ENCODE data around the gene CUX1.
A peak's percentile ranks its signal among the peaks of the same experiment; 100 is the strongest.

The CUX1 gene

DNA sequence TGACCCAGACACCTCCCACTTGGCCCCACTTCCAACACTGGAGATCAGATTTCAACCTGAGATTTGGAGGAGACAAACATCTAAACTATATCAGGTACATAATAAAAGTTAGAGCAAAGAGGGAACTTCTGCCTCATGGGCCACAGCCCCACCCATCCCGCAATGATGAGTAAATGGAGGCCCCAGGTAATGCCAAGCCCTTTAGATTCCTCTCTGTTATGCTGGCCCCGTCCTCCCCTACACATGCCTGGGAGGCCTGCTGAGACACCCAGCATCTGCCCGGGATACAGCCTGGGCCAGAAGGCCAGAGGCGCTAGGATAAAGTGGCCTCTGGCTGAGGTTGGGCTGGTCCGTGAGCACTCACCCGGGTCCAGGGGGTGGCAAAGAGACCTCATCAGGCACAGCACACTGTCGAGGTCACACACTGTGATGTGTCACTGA lies 283.7 kb downstream of the CUX1 start:
- no peak overlapping the region for H3K27ac ChIP-seq (ENCODE audit: low read length)
- H3K4me1 ChIP-seq (ENCODE audit: control insufficient read depth in 1 of 2, insufficient read depth in 2 of 2, low read length in 2 of 2), result no peaks in the 10 kb centered on the region
- no peak overlapping the region for H3K4me3 ChIP-seq (ENCODE audit: low read depth in 1 of 2, low read length in 2 of 2)
- H3K27me3 ChIP-seq (ENCODE audit: low read depth, low read length), result no peaks in the 10 kb centered on the region
- H3K9me3 ChIP-seq (ENCODE audit: control insufficient read depth in 1 of 2, low read length in 2 of 2), result no peaks in the 10 kb centered on the region
- H3K36me3 ChIP-seq (ENCODE audit: control insufficient read depth in 1 of 2, insufficient read depth in 2 of 2, low read length in 2 of 2), result peaks cover 0 to 32% of the 10 kb centered on the region in 2 donors

DNA sequence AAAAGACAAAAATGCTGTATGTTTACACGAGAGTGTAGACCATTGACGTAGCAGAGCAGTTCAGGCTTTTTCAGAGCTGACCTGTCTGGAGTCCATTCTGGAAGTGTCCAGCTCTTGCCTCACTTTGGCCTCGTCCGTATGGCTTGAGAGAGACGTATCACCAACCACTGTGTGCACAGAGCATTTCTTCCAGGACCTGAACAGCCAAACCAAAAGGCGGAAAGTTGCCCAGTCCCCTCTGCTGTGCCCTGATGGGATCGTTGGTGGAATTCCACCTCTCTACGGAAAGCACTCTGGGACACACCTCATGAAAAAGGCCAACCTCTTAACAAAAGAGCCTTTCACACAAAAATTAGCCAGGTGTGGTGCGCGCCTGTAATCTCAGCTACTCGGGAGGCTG lies 284.5 kb downstream of the CUX1 start:
- Histone ChIP-seq H3K27ac (ENCODE audit: low read length) (no peak overlapping the region), H3K4me3 (ENCODE audit: low read depth in 1 of 2, low read length in 2 of 2) (no peak overlapping the region), H3K4me1 (ENCODE audit: control insufficient read depth in 1 of 2, insufficient read depth in 2 of 2, low read length in 2 of 2) (no peaks in the 10 kb centered on the region), H3K36me3 (ENCODE audit: control insufficient read depth in 1 of 2, insufficient read depth in 2 of 2, low read length in 2 of 2) (peaks cover 0 to 37% of the 10 kb centered on the region in 2 donors), H3K27me3 (ENCODE audit: low read depth, low read length) (no peaks in the 10 kb centered on the region), H3K9me3 (ENCODE audit: control insufficient read depth in 1 of 2, low read length in 2 of 2) (no peaks in the 10 kb centered on the region)

GRCh38 chr7:102103027-102103372 lies 285.6 kb downstream of the CUX1 start:
- no peak overlapping the region for H3K27ac ChIP-seq (ENCODE audit: low read length)
- H3K4me1 ChIP-seq (ENCODE audit: control insufficient read depth in 1 of 2, insufficient read depth in 2 of 2, low read length in 2 of 2), result no peaks in the 10 kb centered on the region
- no peaks in the 10 kb centered on the region for H3K27me3 ChIP-seq (ENCODE audit: low read depth, low read length)
- H3K9me3 ChIP-seq (ENCODE audit: control insufficient read depth in 1 of 2, low read length in 2 of 2), result no peaks in the 10 kb centered on the region
- H3K4me3 ChIP-seq (ENCODE audit: low read depth in 1 of 2, low read length in 2 of 2), result no peak overlapping the region
- H3K36me3 ChIP-seq (ENCODE audit: control insufficient read depth in 1 of 2, insufficient read depth in 2 of 2, low read length in 2 of 2), result peaks cover 0 to 40% of the 10 kb centered on the region in 2 donors

- H3K36me3 ChIP-seq (ENCODE audit: control insufficient read depth in 1 of 2, insufficient read depth in 2 of 2, low read length in 2 of 2), result peaks cover 0 to 36% of the 10 kb centered on the region in 2 donors
These were observed 286.8 kb downstream of the CUX1 start for GRCh38 chr7:102104245-102104644.

GRCh38 chr7:102106625-102107024 lies 289.2 kb downstream of the CUX1 start:
- no peaks in the 10 kb centered on the region for H3K9me3 ChIP-seq (ENCODE audit: control insufficient read depth in 1 of 2, low read length in 2 of 2)
- no peak overlapping the region for H3K4me3 ChIP-seq (ENCODE audit: low read depth in 1 of 2, low read length in 2 of 2)
- H3K4me1 ChIP-seq (ENCODE audit: control insufficient read depth in 1 of 2, insufficient read depth in 2 of 2, low read length in 2 of 2), result no peaks in the 10 kb centered on the region
- no peak overlapping the region for H3K27ac ChIP-seq (ENCODE audit: low read length)
- H3K27me3 ChIP-seq (ENCODE audit: low read depth, low read length), result no peaks in the 10 kb centered on the region
- H3K36me3 ChIP-seq (ENCODE audit: control insufficient read depth in 1 of 2, insufficient read depth in 2 of 2, low read length in 2 of 2), result peaks cover 0 to 32% of the 10 kb centered on the region in 2 donors

More at GRCh38 chr7:102104245-102104644, 286.8 kb downstream of the CUX1 start:
- no peaks in the 10 kb centered on the region for H3K27me3 ChIP-seq (ENCODE audit: low read depth, low read length)
- no peak overlapping the region for H3K4me3 ChIP-seq (ENCODE audit: low read depth in 1 of 2, low read length in 2 of 2)
- H3K27ac ChIP-seq (ENCODE audit: low read length), result no peak overlapping the region
- no peaks in the 10 kb centered on the region for H3K4me1 ChIP-seq (ENCODE audit: control insufficient read depth in 1 of 2, insufficient read depth in 2 of 2, low read length in 2 of 2)
- H3K9me3 ChIP-seq (ENCODE audit: control insufficient read depth in 1 of 2, low read length in 2 of 2), result no peaks in the 10 kb centered on the region

- no peaks in the 10 kb centered on the region for H3K4me1 ChIP-seq (ENCODE audit: control insufficient read depth in 1 of 2, insufficient read depth in 2 of 2, low read length in 2 of 2)
- H3K4me3 ChIP-seq (ENCODE audit: low read depth in 1 of 2, low read length in 2 of 2), result no peak overlapping the region
- H3K9me3 ChIP-seq (ENCODE audit: control insufficient read depth in 1 of 2, low read length in 2 of 2), result no peaks in the 10 kb centered on the region
- no peaks in the 10 kb centered on the region for H3K27me3 ChIP-seq (ENCODE audit: low read depth, low read length)
- H3K36me3 ChIP-seq (ENCODE audit: control insufficient read depth in 1 of 2, insufficient read depth in 2 of 2, low read length in 2 of 2), result peaks cover 0 to 28% of the 10 kb centered on the region in 2 donors
- H3K27ac ChIP-seq (ENCODE audit: low read length), result no peak overlapping the region
These were observed 290.2 kb downstream of the CUX1 start for GRCh38 chr7:102107474-102108104.

DNA sequence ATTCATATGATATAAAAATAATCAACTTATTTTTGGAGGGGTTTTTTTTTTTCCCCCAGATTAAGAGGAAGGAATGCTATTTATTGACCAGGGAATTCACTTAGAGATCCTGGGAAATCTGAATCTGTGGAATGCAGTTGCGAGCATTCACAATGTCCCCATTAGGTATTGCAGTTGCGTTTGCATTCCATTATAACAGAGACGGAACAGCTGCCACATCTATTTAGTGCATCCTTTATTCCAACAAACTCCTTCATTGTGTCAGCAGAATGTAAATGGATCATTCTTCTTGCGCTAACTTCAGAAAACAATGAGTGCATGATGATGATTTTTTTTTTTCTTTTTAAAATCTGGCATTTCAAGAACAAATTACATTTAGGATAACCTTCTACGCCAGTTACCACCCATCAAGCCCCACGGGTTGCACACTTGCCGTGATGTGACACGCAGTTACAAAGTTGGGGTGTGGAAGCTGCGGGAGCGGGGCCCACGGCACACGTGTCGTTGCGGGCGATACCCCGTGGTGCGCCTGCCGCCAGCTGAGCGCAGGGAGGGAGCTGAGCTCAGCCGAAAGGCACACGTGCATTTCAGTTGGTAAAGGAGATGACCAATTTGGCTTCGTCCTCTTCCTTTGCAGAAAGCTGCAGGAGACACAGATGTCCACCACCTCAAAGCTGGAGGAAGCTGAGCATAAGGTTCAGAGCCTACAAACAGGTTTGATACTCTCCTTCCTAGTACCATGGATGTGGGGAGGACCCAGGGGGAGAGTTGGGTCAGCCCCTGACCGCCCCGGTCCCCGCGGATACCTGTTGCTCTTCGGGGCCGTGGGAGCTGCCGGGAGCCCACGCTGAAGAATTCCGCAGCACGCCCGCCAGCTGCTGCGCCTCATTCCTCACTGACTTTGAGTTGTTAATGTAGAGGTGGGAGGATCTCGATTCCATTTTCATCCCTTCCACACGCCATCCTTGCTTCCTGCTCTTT lies 293.9 kb downstream of the CUX1 start:
- Histone ChIP-seq H3K27me3 (ENCODE audit: low read depth, low read length) (no peaks in the 10 kb centered on the region), H3K9me3 (ENCODE audit: control insufficient read depth in 1 of 2, low read length in 2 of 2) (no peaks in the 10 kb centered on the region), H3K4me3 (ENCODE audit: low read depth in 1 of 2, low read length in 2 of 2) (peak overlapping the region in 1 of 2 donors; percentile 7), H3K27ac (ENCODE audit: low read length) (no peak overlapping the region), H3K36me3 (ENCODE audit: control insufficient read depth in 1 of 2, insufficient read depth in 2 of 2, low read length in 2 of 2) (peaks cover 9 to 28% of the 10 kb centered on the region in 2 donors), H3K4me1 (ENCODE audit: control insufficient read depth in 1 of 2, insufficient read depth in 2 of 2, low read length in 2 of 2) (no peaks in the 10 kb centered on the region)

GRCh38 chr7:102115181-102115580 lies 297.8 kb downstream of the CUX1 start:
- Histone ChIP-seq H3K36me3 (ENCODE audit: control insufficient read depth in 1 of 2, insufficient read depth in 2 of 2, low read length in 2 of 2) (peaks cover 9 to 29% of the 10 kb centered on the region in 2 donors), H3K4me1 (ENCODE audit: control insufficient read depth in 1 of 2, insufficient read depth in 2 of 2, low read length in 2 of 2) (peaks cover 0 to 5% of the 10 kb centered on the region in 2 donors), H3K27me3 (ENCODE audit: low read depth, low read length) (no peaks in the 10 kb centered on the region), H3K27ac (ENCODE audit: low read length) (no peak overlapping the region), H3K4me3 (ENCODE audit: low read depth in 1 of 2, low read length in 2 of 2) (no peak overlapping the region), H3K9me3 (ENCODE audit: control insufficient read depth in 1 of 2, low read length in 2 of 2) (no peaks in the 10 kb centered on the region)

DNA sequence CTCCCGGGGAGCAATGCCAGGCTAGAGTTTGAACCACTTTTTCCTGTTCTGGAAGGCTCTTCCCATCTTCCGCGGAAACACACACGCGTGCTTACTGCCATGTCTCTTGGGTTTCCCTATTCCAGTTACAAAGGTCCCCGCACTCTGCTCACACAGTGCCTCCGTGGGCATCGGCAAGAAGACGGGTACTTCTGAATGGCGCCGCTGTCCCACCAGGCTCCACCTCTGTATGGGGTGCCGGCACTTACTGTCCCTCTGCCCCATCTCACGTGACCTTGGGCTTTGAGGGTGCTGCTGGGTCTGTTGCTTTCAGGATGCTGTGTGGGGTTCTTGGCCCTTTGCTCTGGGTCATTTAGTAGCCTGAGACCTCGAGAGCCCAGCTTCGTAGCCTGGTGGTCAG lies 298.5 kb downstream of the CUX1 start:
- H3K9me3 ChIP-seq (ENCODE audit: control insufficient read depth in 1 of 2, low read length in 2 of 2), result no peaks in the 10 kb centered on the region
- peaks cover 0 to 6% of the 10 kb centered on the region in 2 donors for H3K4me1 ChIP-seq (ENCODE audit: control insufficient read depth in 1 of 2, insufficient read depth in 2 of 2, low read length in 2 of 2)
- H3K27ac ChIP-seq (ENCODE audit: low read length), result no peak overlapping the region
- no peaks in the 10 kb centered on the region for H3K27me3 ChIP-seq (ENCODE audit: low read depth, low read length)
- no peak overlapping the region for H3K4me3 ChIP-seq (ENCODE audit: low read depth in 1 of 2, low read length in 2 of 2)
- peaks cover 9 to 29% of the 10 kb centered on the region in 2 donors for H3K36me3 ChIP-seq (ENCODE audit: control insufficient read depth in 1 of 2, insufficient read depth in 2 of 2, low read length in 2 of 2)

DNA sequence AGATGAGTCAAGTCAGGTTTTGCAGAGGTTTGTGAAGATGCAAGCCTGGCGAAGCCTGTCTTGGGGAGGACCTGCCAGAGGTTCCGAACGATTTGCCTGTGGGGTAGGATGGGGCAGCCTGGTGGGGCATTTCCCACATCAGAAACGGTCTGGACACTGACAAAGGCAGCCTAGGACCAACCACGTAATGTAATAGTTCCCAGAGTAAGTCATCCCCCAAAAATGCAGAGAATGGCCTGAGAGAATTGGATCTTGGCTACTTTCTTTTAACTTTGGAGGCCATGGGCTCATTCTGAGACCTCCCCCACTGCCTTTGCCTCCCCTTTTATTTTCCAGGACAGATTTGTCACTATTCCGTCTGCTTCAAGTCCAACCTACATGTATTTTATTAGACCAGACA lies 300.3 kb downstream of the CUX1 start:
- H3K27me3 ChIP-seq (ENCODE audit: low read depth, low read length), result no peaks in the 10 kb centered on the region
- peaks cover 9 to 24% of the 10 kb centered on the region in 2 donors for H3K36me3 ChIP-seq (ENCODE audit: control insufficient read depth in 1 of 2, insufficient read depth in 2 of 2, low read length in 2 of 2)
- H3K9me3 ChIP-seq (ENCODE audit: control insufficient read depth in 1 of 2, low read length in 2 of 2), result no peaks in the 10 kb centered on the region
- peaks cover 4 to 6% of the 10 kb centered on the region in 2 donors for H3K4me1 ChIP-seq (ENCODE audit: control insufficient read depth in 1 of 2, insufficient read depth in 2 of 2, low read length in 2 of 2)
- no peak overlapping the region for H3K4me3 ChIP-seq (ENCODE audit: low read depth in 1 of 2, low read length in 2 of 2)
- H3K27ac ChIP-seq (ENCODE audit: low read length), result no peak overlapping the region

DNA sequence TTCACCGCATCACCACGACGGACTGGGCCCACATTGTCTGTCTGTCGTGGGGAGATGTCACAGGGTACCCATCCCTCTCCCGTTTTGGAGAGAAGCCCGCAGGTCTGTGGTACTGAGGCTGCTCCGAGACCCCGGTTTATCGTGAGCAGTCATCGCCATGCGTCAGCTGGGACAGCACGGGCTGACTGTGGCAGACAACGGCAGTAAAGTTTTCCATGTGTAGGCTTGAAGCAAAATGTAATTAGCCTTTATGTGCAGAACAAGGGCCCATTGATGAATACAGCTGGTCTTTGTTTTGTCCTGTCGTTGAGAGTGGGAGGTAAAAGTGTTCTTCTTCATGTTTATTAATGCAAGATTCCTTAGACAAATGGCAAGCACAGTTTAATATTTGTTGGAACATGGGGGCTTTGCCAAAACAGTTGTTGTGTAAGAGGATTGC lies 301.8 kb downstream of the CUX1 start:
- no peak overlapping the region for H3K27ac ChIP-seq (ENCODE audit: low read length)
- H3K4me3 ChIP-seq (ENCODE audit: low read depth in 1 of 2, low read length in 2 of 2), result no peak overlapping the region
- no peaks in the 10 kb centered on the region for H3K27me3 ChIP-seq (ENCODE audit: low read depth, low read length)
- H3K9me3 ChIP-seq (ENCODE audit: control insufficient read depth in 1 of 2, low read length in 2 of 2), result no peaks in the 10 kb centered on the region
- peaks cover 9 to 24% of the 10 kb centered on the region in 2 donors for H3K36me3 ChIP-seq (ENCODE audit: control insufficient read depth in 1 of 2, insufficient read depth in 2 of 2, low read length in 2 of 2)
- peaks cover 4 to 6% of the 10 kb centered on the region in 2 donors for H3K4me1 ChIP-seq (ENCODE audit: control insufficient read depth in 1 of 2, insufficient read depth in 2 of 2, low read length in 2 of 2)

Data from muscle layer of duodenum (tissue), 2 donors.